ENCODE data around the gene FLAD1. TPM values are rescaled to one million over a fixed set of nuclear protein-coding genes. Genes with fewer than 3 reads are reported as not detected.

FLAD1 gene
- total RNA-seq, 1 experiment from 2014 or later, result 60.4 TPM

DNA sequence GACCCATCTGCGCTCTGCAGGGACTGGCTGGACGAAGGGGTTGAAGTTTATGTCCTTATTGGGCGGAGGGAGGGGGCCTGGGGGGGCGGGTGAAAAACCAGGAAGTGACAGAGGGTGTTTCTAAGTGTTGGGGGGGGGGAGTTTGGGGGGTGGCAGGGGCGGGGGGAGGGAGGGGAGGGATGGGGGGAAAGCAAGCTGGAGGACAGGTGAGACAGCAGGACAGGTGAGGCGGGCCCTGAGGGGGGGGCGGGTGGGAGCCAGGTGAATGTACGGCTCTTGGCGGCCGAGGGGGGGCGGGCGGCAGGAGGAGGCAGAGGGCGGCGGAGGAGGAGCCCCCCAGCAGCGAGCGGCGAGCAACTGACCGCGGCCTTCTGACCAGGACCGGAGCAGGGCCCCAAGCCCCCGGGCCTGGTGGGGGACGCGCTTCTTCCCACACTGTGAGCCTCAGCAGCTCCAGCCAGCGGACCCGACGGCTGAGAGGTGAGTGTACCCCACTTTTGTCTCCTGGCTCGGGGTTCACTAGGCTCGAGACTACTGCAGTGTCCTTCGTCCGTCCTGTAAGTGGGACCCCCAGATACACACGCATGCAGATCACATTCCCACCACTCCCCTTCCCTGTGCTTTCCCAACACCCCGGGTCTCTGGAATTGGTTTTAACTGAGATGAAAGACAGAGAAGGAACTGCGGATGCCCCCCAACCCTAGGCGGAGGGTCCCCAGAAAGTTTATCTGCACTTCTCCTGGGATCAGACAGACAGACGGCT, 19.5 kb downstream of the FLAD1 start, which contains the start of gene ZBTB7B:
Gene ZBTB7B, plus strand, starts transcription at position 339 of the 763 bp plus-strand sequence. CDS start 11,859 bp downstream, outside the sequence.
- peak; percentile 33 for DNase-seq (ENCODE audit: extremely low read depth, low read depth)

- peak; percentile 39 for DNase-seq (ENCODE audit: extremely low read depth, low read depth)
Measured at GRCh38 chr1:155003227-155003765, 20.2 kb downstream of the FLAD1 start.

- peak; percentile 88 for DNase-seq (ENCODE audit: extremely low read depth, low read depth)
Measured at GRCh38 chr1:155003766-155004351, 20.7 kb downstream of the FLAD1 start.

GRCh38 chr1:155004352-155005075, 21.4 kb downstream of the FLAD1 start:
- peak; percentile 74 for DNase-seq (ENCODE audit: extremely low read depth, low read depth)

DNA sequence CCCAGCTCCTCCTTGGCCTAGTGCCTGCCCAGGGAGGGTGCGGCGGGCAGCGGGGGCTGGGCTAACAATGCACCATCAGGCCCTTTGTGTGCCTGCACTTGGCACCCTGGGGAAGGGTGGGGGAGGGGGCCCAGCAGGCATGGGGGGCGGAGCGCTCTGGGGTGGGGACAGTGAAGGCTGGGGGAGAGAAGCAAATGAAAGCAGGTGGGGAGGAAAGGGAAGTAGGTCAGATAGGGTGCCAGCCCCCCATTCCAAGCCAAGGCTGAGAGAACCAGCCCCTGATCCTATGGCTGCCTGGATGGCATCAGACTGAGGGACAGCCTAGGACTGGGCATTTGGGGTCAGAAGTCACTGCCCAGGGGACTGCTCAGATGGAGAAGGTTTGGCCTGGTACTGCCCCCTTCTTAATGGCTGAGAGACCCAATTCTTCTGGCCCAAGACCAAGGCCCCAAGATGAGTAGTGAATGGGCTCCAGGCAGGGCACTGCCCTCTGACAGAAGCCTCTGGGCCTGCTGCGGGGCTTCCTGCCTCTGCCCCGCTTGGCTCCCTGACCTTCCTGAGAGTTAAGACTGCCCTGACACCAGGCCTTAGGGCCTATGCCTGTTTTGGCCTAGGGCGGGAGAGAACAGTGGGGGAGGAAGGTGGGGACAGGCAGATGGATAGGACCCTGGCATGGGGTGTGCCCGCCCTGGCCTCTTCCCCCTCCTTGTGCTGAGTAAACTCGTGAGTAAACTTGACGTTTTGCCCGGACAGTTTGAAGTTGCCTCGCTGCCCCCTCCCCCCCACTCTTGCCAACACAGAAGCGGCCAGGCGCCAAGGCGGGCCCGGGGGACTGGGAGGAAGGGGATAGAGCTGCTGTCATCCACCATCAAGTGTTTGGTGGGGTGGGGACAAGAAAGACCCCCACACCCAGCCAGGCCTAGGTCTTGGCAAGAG, 22.2 kb downstream of the FLAD1 start:
- DNase-seq (ENCODE audit: extremely low read depth, low read depth), result peak; percentile 53

GRCh38 chr1:155006601-155007101, 23.5 kb downstream of the FLAD1 start:
- no peak for DNase-seq (ENCODE audit: extremely low read depth, low read depth)

DNA sequence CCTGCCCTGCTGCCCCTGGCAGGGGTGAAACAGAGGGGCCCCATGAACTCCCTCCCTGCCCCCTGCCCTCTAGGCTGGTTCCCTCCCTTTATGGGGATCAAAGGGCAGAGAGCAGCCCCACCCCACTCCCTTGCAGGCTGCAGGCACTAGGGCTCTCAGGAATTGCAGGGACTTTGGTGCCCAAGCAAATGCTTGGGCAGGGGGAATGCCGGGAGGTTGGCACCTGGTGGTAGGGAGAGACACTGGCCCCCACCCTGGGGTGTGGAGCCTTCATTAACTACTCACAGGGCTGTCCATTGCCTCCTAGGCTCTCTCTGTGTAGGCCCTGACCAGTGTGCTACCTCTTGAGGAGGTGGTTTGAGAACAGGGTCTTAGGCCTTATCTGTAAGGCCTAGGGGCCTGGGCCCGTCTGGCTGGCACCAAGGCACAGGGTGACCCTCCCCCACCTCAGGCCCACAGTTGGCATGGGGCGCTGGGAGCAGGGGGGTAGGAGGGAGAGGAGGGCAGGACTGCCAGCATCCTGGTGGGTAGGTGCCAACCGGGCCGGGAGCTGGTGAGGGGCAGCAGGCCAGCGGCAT, 24.2 kb downstream of the FLAD1 start:
- DNase-seq (ENCODE audit: extremely low read depth, low read depth), result no peak

- no peak for DNase-seq (ENCODE audit: extremely low read depth, low read depth)
Measured at GRCh38 chr1:155008015-155008941, 25.1 kb downstream of the FLAD1 start.

DNA sequence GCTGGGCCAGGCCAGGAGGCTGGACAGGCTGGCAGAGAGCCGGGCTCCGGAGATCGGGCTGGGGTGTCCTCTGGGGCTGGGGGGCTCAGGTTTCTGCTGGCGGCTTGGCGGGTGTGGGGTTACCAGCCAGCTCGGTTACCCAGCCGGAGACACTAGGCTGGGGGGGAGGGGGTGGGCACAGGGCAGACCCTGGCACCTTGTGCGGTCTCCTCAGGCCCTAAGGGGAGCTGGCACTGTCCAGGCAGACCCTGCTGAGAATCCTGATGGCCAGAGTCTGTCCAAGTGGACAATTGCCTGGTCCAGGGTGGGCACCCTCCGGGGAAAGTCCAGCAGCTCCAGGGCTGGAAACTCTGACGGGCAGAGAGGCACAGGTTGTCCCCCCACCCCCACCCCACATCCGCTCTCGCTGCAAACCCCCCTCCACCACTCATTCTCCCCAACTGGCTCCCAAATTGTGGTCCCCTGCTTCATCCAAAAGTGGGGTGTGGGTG, 26.1 kb downstream of the FLAD1 start:
- no peak for DNase-seq (ENCODE audit: extremely low read depth, low read depth)

GRCh38 chr1:155009742-155010141, 26.6 kb downstream of the FLAD1 start:
- DNase-seq (ENCODE audit: extremely low read depth, low read depth), result no peak

GRCh38 chr1:155010211-155010918, 27.2 kb downstream of the FLAD1 start:
- no peak for DNase-seq (ENCODE audit: extremely low read depth, low read depth)

GRCh38 chr1:155011004-155011416, 27.9 kb downstream of the FLAD1 start:
- DNase-seq (ENCODE audit: extremely low read depth, low read depth), result no peak

DNA sequence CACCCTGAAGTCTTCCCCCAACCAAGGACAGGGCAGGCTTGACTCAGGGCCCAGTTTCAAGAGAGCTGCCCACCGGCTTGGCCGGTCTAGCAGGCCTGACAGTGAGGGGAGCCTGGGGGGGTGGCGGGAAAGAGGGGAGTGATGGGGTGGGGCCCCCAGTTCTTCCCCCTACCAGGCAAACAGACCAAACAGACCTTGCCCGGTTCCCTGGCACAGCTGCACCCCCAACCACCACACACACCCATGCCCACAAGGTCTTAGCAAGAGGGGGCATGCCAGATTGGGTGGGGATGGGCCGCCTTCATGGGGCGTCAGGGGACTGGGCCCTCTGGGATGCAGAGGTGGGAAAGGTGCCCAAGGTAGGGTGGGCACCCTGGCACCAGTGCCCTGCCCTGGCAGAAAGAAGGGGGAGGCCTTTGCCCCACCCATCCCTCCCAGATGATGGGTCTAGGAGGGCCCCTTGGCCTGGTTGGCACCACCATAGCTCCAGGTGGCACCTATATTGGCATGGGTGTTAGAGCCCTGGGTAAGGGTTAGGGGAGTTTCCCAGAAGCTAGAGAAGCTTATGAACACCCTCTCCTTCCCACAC, 28.4 kb downstream of the FLAD1 start:
- no peak for DNase-seq (ENCODE audit: extremely low read depth, low read depth)

DNA sequence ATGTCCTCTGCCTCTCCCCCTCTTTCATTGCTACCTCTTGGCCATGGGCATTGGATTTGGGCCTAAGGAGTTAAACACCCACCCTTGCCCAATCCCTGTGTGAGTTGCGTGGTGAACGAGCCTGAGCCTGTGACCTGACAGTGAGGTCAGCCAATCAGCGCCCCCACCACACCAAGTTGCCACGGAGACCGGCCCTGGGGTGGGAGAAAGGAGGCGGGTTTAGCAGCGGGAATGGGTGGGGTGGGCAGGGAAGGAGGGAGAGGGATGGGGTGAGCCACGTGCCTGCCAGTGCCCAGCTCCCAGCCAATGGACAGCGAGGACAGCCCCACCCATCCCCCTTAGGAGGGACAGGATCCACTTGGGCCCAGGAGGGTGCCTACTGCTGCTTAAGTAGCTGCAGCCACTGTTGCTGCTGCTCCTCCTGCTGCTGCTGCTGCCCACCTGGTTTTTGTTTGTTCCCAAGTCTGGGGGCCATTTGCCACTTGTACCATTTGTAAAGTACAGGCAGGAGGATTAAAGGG, 28.9 kb downstream of the FLAD1 start:
- DNase-seq (ENCODE audit: extremely low read depth, low read depth), result peak; percentile 59

GRCh38 chr1:155012776-155013602, 29.8 kb downstream of the FLAD1 start:
- DNase-seq (ENCODE audit: extremely low read depth, low read depth), result no peak

DNA sequence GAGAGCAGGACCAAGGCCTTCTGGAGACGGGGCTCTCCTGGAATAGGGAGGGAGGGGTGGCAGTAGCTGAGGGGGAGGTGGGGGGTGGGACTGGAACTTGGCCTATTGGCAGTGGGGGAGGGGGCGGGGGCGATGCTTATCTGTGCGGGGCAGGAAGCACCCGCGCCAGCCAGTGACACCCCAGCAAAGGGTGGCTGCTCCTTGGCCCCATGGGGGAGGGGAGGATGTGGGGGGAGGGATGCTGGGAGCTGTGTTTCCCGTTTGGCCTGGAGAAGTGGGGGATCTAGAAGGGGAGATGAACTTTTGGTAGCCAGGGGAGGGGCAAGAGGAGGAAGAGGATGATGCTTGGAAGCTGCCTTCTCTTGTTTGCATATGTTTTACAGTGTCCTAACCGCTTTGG, 30.5 kb downstream of the FLAD1 start:
- no peak for DNase-seq (ENCODE audit: extremely low read depth, low read depth)

Data from NCI-H460 (cell line).